AG09309 (cell line): ENCODE measurements around the gene FOXJ1.

Experiments
- DNase-seq: peaks from one replicate; pipeline ENCODE4 v3.0.0-alpha.2; 2010; ENCODE audit warnings: low read depth
- H3K4me3 ChIP-seq: 2 replicates; pipeline ENCODE4 v1.5.1; 2011; ENCODE audit warnings: mild to moderate bottlenecking, low read depth, low read length, moderate library complexity; ENCODE audit not compliant: control insufficient read depth
- TF ChIP-seq, protein P1 (sequence below): IDR thresholded peaks from 2 replicates; pipeline ENCODE4 v1.5.1; 2011; ENCODE audit warnings: mild to moderate bottlenecking, low read depth, low read length, inconsistent platforms; ENCODE audit not compliant: insufficient read depth, control insufficient read depth; ENCODE audit errors: missing control alignments

The FOXJ1 gene

DNA sequence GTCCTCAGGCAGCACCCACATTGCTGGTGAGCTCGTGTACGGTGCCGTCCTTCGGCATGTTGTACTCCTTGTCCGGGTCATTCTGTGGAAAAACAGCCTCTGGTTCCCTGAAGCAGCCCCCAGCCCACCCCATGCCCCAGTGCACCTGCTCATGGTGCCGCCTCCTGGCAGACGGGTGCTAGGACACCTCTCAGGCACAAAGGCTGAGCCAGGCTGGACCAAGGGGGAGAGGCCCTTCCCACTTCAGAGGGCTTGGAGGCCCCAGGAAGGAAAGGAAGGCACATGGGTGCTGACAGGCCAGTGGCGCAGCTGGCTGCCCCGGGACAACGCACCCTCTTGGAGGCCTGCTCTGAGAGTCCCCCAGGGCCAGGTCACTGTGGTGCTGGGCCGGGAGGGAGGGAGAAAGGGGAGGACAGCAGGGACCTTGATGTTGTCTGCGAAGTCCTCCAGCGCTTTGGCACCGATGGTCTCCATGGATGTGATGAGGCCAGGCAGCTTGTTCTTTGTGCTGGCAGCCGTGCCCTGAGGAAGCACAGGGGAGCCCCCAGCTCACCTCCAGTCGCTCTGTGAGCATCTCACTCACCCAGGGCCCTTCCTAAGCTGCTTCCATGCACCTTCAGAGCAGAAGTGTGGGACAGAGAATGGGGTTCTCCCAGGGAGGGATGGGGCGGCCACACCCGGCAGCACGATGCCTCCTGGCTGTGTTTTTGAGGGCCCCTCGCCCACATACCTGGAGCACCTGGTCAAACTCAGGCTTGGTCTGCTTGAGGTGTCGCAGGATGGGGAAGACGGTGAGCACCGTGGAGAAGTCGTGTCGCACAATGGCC, 52.8 kb downstream of the FOXJ1 start:
- no peak overlapping the region for H3K4me3 ChIP-seq
- TF ChIP-seq, protein P1, sequence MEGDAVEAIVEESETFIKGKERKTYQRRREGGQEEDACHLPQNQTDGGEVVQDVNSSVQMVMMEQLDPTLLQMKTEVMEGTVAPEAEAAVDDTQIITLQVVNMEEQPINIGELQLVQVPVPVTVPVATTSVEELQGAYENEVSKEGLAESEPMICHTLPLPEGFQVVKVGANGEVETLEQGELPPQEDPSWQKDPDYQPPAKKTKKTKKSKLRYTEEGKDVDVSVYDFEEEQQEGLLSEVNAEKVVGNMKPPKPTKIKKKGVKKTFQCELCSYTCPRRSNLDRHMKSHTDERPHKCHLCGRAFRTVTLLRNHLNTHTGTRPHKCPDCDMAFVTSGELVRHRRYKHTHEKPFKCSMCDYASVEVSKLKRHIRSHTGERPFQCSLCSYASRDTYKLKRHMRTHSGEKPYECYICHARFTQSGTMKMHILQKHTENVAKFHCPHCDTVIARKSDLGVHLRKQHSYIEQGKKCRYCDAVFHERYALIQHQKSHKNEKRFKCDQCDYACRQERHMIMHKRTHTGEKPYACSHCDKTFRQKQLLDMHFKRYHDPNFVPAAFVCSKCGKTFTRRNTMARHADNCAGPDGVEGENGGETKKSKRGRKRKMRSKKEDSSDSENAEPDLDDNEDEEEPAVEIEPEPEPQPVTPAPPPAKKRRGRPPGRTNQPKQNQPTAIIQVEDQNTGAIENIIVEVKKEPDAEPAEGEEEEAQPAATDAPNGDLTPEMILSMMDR = no peak
- no peak for DNase-seq

DNA sequence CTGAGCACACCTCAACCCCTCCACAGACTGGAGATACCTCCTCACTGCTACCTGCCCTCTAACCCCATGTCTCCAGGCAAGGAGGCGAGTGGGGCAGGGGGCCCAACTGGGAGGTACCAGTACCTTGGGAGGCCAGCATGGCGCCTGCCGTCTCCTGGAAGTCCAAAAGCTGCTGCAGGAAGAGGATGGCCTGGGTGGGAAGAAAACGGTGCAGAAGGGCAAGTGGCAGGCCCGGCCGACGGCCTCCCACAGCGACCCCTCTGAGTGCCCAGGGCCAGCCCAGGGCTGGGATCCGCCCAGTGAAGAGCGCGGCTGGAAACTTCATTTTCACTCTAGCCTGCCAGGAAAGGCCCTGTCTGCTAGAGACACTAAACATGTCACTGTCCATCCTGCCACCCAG, 53.5 kb downstream of the FOXJ1 start:
- DNase-seq = no peak
- no peak overlapping the region for H3K4me3 ChIP-seq
- TF ChIP-seq, protein P1 = no peak

DNA sequence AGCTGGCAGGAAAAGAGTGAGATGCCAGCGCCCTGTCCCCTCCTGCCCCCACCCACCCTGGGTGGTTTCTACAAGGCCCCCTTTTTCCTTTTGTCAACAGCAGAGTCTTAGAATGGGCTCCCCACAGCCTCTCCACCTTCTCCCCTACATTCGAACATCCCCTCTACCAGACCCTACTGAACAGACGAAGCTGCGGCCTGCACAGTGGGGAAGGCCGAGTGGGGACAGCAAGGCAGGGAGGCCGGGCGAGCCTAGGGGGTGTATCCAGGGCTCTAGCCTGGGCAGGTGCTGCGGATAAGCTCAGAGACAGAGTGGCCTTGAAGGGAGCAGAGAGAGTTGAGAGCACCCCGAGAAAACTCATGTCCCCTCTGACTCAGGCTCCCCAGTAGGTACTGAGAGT, 54.7 kb downstream of the FOXJ1 start:
- DNase-seq = no peak
- H3K4me3 ChIP-seq = no peak overlapping the region
- TF ChIP-seq, protein P1 = no peak
